T-cell (primary cell): ENCODE data around the gene RERG. TPM values are rescaled to one million over a fixed set of nuclear protein-coding genes. Genes with fewer than 3 reads are reported as not detected.

Experiments used
- ATAC-seq, 4 experiments: fragments of 200-7000 bp in 3 of 4; fragments of 150-1000 bp in 1 of 4; cut with Tn5 transposase; replicated peaks in 1 of 4; 1 replicate in 3 of 4; 2 replicates in 1 of 4; pipeline ENCODE4 v1.10.0; 2021; ENCODE audit warnings: moderate library complexity in 3 of 4, mild to moderate bottlenecking in 2 of 4, moderate number of reproducible peaks in 1 of 4
- CTCF ChIA-PET, 2 donors: fragments of 300-600 bp; sonication (Branson Sonifier 250); formaldehyde crosslinking; loops; one replicate each; lab custom pipeline; 2022; ENCODE audit warnings: antibody characterized with exemption in 2 of 2; lab: Charles Lee
- POLR2A ChIA-PET, 2 donors: fragments of 300-600 bp; sonication (Branson Sonifier 250); formaldehyde crosslinking; loops; one replicate each; lab custom pipeline; 2022; ENCODE audit warnings: antibody characterized with exemption in 2 of 2; lab: Charles Lee
- DNase-seq, 35 experiments: peaks; one replicate each; pipeline versions ENCODE4 v3.0.0 to v3.0.0-alpha.2; 2013 to 2023
- H3K27ac ChIP-seq: one replicate; pipeline ENCODE4 v1.5.1; 2013; ENCODE audit warnings: low read length
- H3K27me3 ChIP-seq, 2 experiments: replicated peaks in 1 of 2; 1 replicate in 1 of 2; 2 replicates in 1 of 2; pipeline versions ENCODE4 v1.6.1 to v1.7.0; 2013; ENCODE audit warnings: low read length in 1 of 2, mixed read lengths in 1 of 2; ENCODE audit not compliant: control insufficient read depth in 2 of 2, insufficient read depth in 2 of 2; ENCODE audit errors: extremely low read depth in 1 of 2
- H3K36me3 ChIP-seq, 2 donors: 1 replicate in 1 of 2; 2 replicates in 1 of 2; pipeline versions ENCODE4 v1.6.1 to v1.7.0; 2013; ENCODE audit warnings: low read length in 1 of 2; ENCODE audit not compliant: control insufficient read depth in 2 of 2, insufficient read depth in 1 of 2; ENCODE audit errors: extremely low read depth in 1 of 2
- H3K4me1 ChIP-seq, 2 experiments: 1 replicate in 1 of 2; 2 replicates in 1 of 2; pipeline versions ENCODE4 v1.6.1 to v1.7.0; 2013; ENCODE audit warnings: low read length in 2 of 2, mixed read lengths in 1 of 2; ENCODE audit not compliant: insufficient read depth in 2 of 2, control insufficient read depth in 1 of 2; ENCODE audit errors: extremely low read depth in 1 of 2
- H3K4me3 ChIP-seq, 2 donors: 1 replicate in 1 of 2; 2 replicates in 1 of 2; pipeline versions ENCODE4 v1.5.1 to v1.7.0; 2013; ENCODE audit warnings: mild to moderate bottlenecking in 2 of 2, low read length in 1 of 2, moderate library complexity in 1 of 2; ENCODE audit not compliant: control insufficient read depth in 1 of 2; ENCODE audit errors: extremely low read depth in 1 of 2
- H3K9me3 ChIP-seq: 2 replicates; pipeline ENCODE4 v1.7.0; 2013
- H3K27ac Mint-ChIP-seq, 2 donors: one replicate each; pipeline ENCODE4 v1.8.0; 2020 to 2021; ENCODE audit warnings: mild to moderate bottlenecking in 2 of 2, mixed read lengths in 2 of 2
- H3K27me3 Mint-ChIP-seq, 2 donors: one replicate each; pipeline ENCODE4 v1.8.0; 2021 to 2022; ENCODE audit warnings: mixed read lengths in 2 of 2
- H3K36me3 Mint-ChIP-seq: one replicate; pipeline ENCODE4 v1.8.0; 2021; ENCODE audit warnings: mixed read lengths
- H3K4me1 Mint-ChIP-seq, 3 donors: one replicate each; pipeline ENCODE4 v1.8.0; 2020 to 2022; ENCODE audit warnings: mixed read lengths in 3 of 3, mild to moderate bottlenecking in 1 of 3
- H3K4me3 Mint-ChIP-seq, 3 donors: one replicate each; pipeline ENCODE4 v1.8.0; 2020 to 2022; ENCODE audit warnings: mild to moderate bottlenecking in 3 of 3, mixed read lengths in 3 of 3, moderate library complexity in 3 of 3
- H3K9me3 Mint-ChIP-seq, 3 donors: one replicate each; pipeline ENCODE4 v1.8.0; 2020 to 2022; ENCODE audit warnings: mixed read lengths in 3 of 3
- WGBS: methylation state at CpG from one replicate; pipeline ENCODE4 v1.1.5; 2013; ENCODE audit warnings: missing lambda C conversion rate; ENCODE audit not compliant: insufficient coverage; 5-methylcytosine and 5-hydroxymethylcytosine counted together
- total RNA-seq, 35 experiments: library from RNA in 6 of 35; stranded (reverse) in 6 of 35; fragments of 120-200 nt in 1 of 35; gene quantifications; one replicate each; pipeline versions ENCODE4 v1.2.1 to v1.2.4 and lab custom pipeline; 2013 to 2026

RERG gene
- total RNA-seq, 5 donors from 2014 or later (not counting 1 experiment from before 2014, with no cell fraction given) = 0.20 to 0.60 TPM; not detected in 3

- Mint-ChIP-seq H3K4me3 (no peak overlapping the region), H3K4me1 (no peaks in the 10 kb centered on the region), H3K27ac (no peak overlapping the region), H3K27me3 (peaks cover 24 to 28% of the 10 kb centered on the region in 2 donors), H3K9me3 (peaks cover 0 to 10% (median 0%) of the 10 kb centered on the region in 3 donors), H3K36me3 (no peaks in the 10 kb centered on the region)
- no peaks in the 10 kb centered on the region for H3K4me1 ChIP-seq
- POLR2A ChIA-PET = no interaction called here
- no peak overlapping the region for H3K4me3 ChIP-seq
- H3K36me3 ChIP-seq = no peaks in the 10 kb centered on the region
- CTCF ChIA-PET = interaction anchor here in 1 of 2 donors (0.7 to 1.3 kb wide), 2 partner anchors 48 to 457 kb away, joined by 3 to 4 read pairs; partner anchors contain the start of gene RERG
- no peak overlapping the region for H3K27ac ChIP-seq
- H3K27me3 ChIP-seq = peaks cover 0 to 3% of the 10 kb centered on the region in 2 experiments
- H3K9me3 ChIP-seq = no peaks in the 10 kb centered on the region
- no CpG with 5 or more reads among the region's 2 CpGs for WGBS
- no peak for DNase-seq
- ATAC-seq = no peak
Measured at GRCh38 chr12:15173142-15173541, 48.1 kb downstream of the RERG start.

DNA sequence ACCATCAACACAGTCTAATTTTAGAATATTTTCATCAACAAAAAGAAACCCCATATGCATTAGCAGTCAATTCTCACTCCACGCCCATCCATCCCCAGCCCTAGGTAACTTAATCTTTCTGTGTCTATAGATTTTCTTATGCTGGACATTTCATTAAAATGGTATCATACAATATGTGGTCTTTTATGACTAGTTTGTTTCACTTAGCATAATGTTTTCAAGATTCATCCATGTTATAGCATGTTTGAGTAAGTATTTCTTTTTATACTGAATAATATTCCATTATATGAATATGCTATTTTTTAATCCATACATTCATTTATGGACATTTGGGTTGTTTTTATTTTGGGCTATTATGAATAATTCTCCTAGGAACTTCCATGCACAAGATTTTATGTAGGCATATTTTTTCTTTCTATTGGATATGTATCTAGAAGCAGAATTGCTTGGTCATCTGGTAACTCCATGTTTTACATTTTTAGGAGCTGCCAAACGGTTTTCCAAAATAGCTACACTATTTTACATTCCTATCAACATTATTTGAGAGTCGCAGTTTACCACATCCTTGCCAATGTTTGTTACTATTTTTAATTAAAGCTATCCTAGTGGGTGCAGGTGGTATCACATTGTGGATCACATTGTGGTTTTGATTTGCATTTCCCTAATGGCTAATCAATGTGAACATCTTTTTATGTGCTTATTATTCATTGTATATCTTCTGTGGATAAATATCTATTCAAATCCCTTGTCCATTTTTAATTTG, 49.0 kb downstream of the RERG start:
- Mint-ChIP-seq H3K4me3 (no peak overlapping the region), H3K9me3 (peaks cover 0 to 10% (median 0%) of the 10 kb centered on the region in 3 donors), H3K36me3 (no peaks in the 10 kb centered on the region), H3K27me3 (peaks cover 21 to 24% of the 10 kb centered on the region in 2 donors), H3K27ac (no peak overlapping the region), H3K4me1 (no peaks in the 10 kb centered on the region)
- no peaks in the 10 kb centered on the region for H3K9me3 ChIP-seq
- H3K4me3 ChIP-seq = no peak overlapping the region
- peaks cover 0 to 3% of the 10 kb centered on the region in 2 experiments for H3K27me3 ChIP-seq
- H3K4me1 ChIP-seq = no peaks in the 10 kb centered on the region
- DNase-seq (no peak), ATAC-seq (no peak)
- no peak overlapping the region for H3K27ac ChIP-seq
- no CpG with 5 or more reads among the region's 3 CpGs for WGBS
- ChIA-PET CTCF (interaction anchor here in 1 of 2 donors (0.7 to 1.3 kb wide), 2 partner anchors 49 to 457 kb away, joined by 3 to 4 read pairs; partner anchors contain the start of gene RERG), POLR2A (no interaction called here)
- H3K36me3 ChIP-seq = no peaks in the 10 kb centered on the region

- Histone ChIP-seq H3K4me3 (no peak overlapping the region), H3K27ac (no peak overlapping the region), H3K36me3 (no peaks in the 10 kb centered on the region), H3K4me1 (no peaks in the 10 kb centered on the region), H3K27me3 (no peaks in the 10 kb centered on the region), H3K9me3 (no peaks in the 10 kb centered on the region)
- Mint-ChIP-seq H3K4me1 (no peaks in the 10 kb centered on the region), H3K36me3 (no peaks in the 10 kb centered on the region), H3K9me3 (peaks cover 0 to 10% (median 0%) of the 10 kb centered on the region in 3 donors), H3K27me3 (peaks cover 17 to 18% of the 10 kb centered on the region in 2 donors), H3K27ac (no peak overlapping the region), H3K4me3 (no peak overlapping the region)
- DNase-seq = no peak
- WGBS = 100% methylated on average over 1 of the region's 6 CpGs
- ChIA-PET POLR2A (no interaction called here), CTCF (interaction anchor here in 1 of 2 donors (0.6 kb wide), 1 partner anchor 391 kb away, joined by 5 read pairs; no protein-coding TSS in a partner anchor)
- ATAC-seq = no peak
Measured at GRCh38 chr12:15171012-15171655, 50.1 kb downstream of the RERG start.

DNA sequence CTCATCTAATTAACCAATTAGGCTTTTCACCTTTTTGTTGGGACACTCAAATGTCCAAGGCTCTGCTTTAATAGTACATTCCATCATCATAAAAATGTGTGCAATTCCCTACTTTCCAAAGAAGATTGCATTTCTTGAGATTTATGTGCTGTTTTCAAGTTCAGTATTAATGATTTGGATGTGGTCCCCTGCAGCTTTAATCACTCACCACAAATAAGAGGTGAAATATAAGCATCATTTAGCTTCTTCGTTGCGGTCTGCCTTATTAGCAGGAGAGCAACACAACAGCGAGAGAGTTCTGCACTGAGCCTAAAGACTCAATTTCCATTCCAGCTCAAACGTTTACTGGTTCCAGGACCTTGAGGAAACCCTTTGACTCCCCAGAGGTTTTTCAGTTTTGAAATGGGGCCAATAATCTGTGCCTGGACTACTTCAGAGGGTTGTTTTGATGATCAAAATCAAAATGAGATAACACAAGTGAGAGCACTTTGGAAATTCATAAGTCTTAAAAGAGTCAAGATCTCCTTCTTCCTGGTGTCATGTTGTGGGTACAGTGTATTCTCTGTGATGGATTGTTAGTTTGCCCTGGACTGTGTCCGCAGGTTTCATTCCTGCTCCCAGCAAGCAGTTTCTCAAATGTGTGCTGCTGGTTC, 53.1 kb downstream of the RERG start:
- Mint-ChIP-seq H3K4me1 (no peaks in the 10 kb centered on the region), H3K27me3 (peaks cover 8 to 16% of the 10 kb centered on the region in 2 donors), H3K36me3 (no peaks in the 10 kb centered on the region), H3K4me3 (no peak overlapping the region), H3K27ac (no peak overlapping the region), H3K9me3 (peaks cover 0 to 5% (median 0%) of the 10 kb centered on the region in 3 donors)
- no peaks in the 10 kb centered on the region for H3K9me3 ChIP-seq
- DNase-seq = no peak
- H3K4me1 ChIP-seq = no peaks in the 10 kb centered on the region
- ChIA-PET CTCF (no interaction called here), POLR2A (no interaction called here)
- ATAC-seq = no peak
- H3K36me3 ChIP-seq = no peaks in the 10 kb centered on the region
- WGBS = 65% methylated on average over 2 of the region's 5 CpGs
- H3K27me3 ChIP-seq = no peaks in the 10 kb centered on the region
- no peak overlapping the region for H3K27ac ChIP-seq
- no peak overlapping the region for H3K4me3 ChIP-seq

- Mint-ChIP-seq H3K9me3 (no peaks in the 10 kb centered on the region), H3K4me3 (no peak overlapping the region), H3K36me3 (no peaks in the 10 kb centered on the region), H3K4me1 (no peaks in the 10 kb centered on the region), H3K27me3 (peaks cover 7 to 20% of the 10 kb centered on the region in 2 donors), H3K27ac (no peak overlapping the region)
- Histone ChIP-seq H3K27ac (no peak overlapping the region), H3K4me1 (no peaks in the 10 kb centered on the region), H3K9me3 (no peaks in the 10 kb centered on the region), H3K4me3 (no peak overlapping the region), H3K36me3 (no peaks in the 10 kb centered on the region), H3K27me3 (no peaks in the 10 kb centered on the region)
- no peak for ATAC-seq
- ChIA-PET POLR2A (no interaction called here), CTCF (no interaction called here)
- DNase-seq = no peak
- WGBS = 87% methylated on average over 6 of the region's 6 CpGs
Measured at GRCh38 chr12:15165012-15165659, 56.1 kb downstream of the RERG start.
